Neural crest cell (in vitro differentiated cells): ENCODE data around the gene TSPAN18. TPM values are rescaled to one million over a fixed set of nuclear protein-coding genes. Genes with fewer than 3 reads are reported as not detected.
A peak's percentile ranks its signal among the peaks of the same experiment; 100 is the strongest.

ENCODE experiments used
- DNase-seq: peaks from one replicate; pipeline ENCODE4 v3.0.0; 2021; ENCODE audit warnings: low read depth, mixed read lengths, low spot score
- H3K27ac Mint-ChIP-seq: one replicate; pipeline ENCODE4 v1.8.0; 2021; ENCODE audit warnings: mild to moderate bottlenecking, mixed read lengths; ENCODE audit not compliant: unreplicated experiment
- H3K27me3 Mint-ChIP-seq: 2 replicates; pipeline ENCODE4 v1.8.0; 2021; ENCODE audit warnings: low read depth, mild to moderate bottlenecking, mixed read lengths
- H3K36me3 Mint-ChIP-seq: 2 replicates; pipeline ENCODE4 v1.8.0; 2021; ENCODE audit warnings: low read depth, mild to moderate bottlenecking, mixed read lengths
- H3K4me1 Mint-ChIP-seq: 2 replicates; pipeline ENCODE4 v1.8.0; 2021; ENCODE audit warnings: mixed read lengths
- H3K4me3 Mint-ChIP-seq: one replicate; pipeline ENCODE4 v1.8.0; 2021; ENCODE audit warnings: mild to moderate bottlenecking, mixed read lengths
- H3K9me3 Mint-ChIP-seq: 2 replicates; pipeline ENCODE4 v1.8.0; 2021; ENCODE audit warnings: mixed read lengths
- total RNA-seq: library from RNA; stranded (reverse); gene quantifications from 2 replicates; pipeline ENCODE4 v1.2.1, GENCODE V29; 2021
- TF ChIP-seq, protein P1 (sequence below): fragments of 200-600 bp; sonication (generic); conservative IDR thresholded peaks from 2 replicates; pipeline ENCODE4 v1.5.0; 2021; ENCODE audit warnings: antibody characterized with exemption, mild to moderate bottlenecking

Gene TSPAN18
- total RNA-seq, 1 donor from 2014 or later, result 125 TPM

DNA sequence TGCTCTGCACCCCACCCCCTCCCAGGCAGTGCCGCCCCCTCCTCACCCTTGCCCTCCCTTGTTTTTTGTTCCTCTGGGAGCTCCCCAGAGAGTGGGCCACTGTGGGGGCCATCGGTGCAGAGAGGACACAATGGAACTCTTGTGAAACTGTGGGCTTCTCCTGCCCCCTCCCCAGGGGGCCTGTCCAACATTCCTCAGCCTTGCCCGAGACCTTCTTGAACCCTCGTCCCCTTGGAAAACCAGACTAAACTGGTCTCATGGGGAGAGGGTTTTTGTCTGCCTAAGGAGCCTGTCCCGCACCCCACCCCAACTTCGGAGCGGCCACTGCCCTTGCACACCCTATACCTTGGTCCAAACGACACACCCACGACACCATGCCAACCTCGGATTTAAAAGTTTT, 72.2 kb downstream of the TSPAN18 start:
- Mint-ChIP-seq H3K27me3 (no peaks in the 10 kb centered on the region), H3K4me1 (peaks cover 91% of the 10 kb centered on the region), H3K4me3 (peak overlapping the region; percentile 66), H3K9me3 (no peaks in the 10 kb centered on the region), H3K36me3 (peaks cover 2% of the 10 kb centered on the region), H3K27ac (peak overlapping the region; percentile 93)
- peak; percentile 39 for DNase-seq
- TF ChIP-seq, protein P1, sequence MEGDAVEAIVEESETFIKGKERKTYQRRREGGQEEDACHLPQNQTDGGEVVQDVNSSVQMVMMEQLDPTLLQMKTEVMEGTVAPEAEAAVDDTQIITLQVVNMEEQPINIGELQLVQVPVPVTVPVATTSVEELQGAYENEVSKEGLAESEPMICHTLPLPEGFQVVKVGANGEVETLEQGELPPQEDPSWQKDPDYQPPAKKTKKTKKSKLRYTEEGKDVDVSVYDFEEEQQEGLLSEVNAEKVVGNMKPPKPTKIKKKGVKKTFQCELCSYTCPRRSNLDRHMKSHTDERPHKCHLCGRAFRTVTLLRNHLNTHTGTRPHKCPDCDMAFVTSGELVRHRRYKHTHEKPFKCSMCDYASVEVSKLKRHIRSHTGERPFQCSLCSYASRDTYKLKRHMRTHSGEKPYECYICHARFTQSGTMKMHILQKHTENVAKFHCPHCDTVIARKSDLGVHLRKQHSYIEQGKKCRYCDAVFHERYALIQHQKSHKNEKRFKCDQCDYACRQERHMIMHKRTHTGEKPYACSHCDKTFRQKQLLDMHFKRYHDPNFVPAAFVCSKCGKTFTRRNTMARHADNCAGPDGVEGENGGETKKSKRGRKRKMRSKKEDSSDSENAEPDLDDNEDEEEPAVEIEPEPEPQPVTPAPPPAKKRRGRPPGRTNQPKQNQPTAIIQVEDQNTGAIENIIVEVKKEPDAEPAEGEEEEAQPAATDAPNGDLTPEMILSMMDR, result no peak

DNA sequence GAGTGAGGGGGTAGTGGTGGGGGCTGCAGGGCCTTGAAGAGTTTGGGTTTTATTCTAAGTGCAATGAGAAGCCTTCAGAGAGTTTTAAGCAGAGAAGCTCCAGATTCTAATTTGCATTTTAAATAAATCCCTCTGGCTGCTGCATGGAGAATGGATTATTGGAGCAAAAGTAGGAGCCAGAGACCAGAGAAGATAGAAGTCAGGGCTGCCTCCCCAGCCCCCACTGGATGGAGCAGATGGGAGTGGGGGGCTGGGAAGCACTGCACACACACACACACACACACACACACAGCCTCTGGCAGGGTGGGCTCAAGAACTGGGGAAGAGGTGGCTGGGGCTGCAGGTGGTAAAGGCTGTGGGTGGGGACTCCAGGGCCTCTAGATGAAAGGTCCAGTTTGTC, 75.6 kb downstream of the TSPAN18 start:
- peak overlapping the region; percentile 41 for H3K4me3 Mint-ChIP-seq

DNA sequence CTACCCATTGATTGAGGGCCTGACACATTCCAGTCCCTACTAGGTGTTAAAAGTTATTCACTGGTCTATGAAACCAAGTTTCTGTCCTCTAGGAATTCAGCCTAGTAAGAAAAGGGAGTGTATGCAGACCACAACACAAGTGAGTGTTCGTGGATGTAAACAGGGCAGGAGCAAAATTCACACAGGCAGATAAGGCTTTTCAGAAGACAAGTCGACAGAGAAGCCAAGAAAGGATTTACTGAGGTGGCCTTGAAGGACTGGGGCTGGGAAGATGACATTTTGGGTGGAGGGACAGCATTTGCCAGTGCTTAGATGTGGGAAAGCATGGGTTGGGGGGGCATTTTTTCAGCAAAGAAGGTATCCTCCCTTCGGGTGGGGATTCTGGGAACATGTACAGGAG, 76.2 kb downstream of the TSPAN18 start:
- TF ChIP-seq, protein P1, result no peak
- H3K4me3 Mint-ChIP-seq, result peak overlapping the region; percentile 3
- H3K4me1 Mint-ChIP-seq, result peaks cover 88% of the 10 kb centered on the region
- no peaks in the 10 kb centered on the region for H3K9me3 Mint-ChIP-seq
- no peaks in the 10 kb centered on the region for H3K36me3 Mint-ChIP-seq
- DNase-seq, result no peak
- H3K27ac Mint-ChIP-seq, result peak overlapping the region; percentile 76
- H3K27me3 Mint-ChIP-seq, result no peaks in the 10 kb centered on the region

More for the DNA sequence above, 75.6 kb downstream of the TSPAN18 start:
- no peak for DNase-seq
- no peaks in the 10 kb centered on the region for H3K27me3 Mint-ChIP-seq
- peaks cover 1% of the 10 kb centered on the region for H3K36me3 Mint-ChIP-seq
- H3K27ac Mint-ChIP-seq, result peak overlapping the region; percentile 85
- H3K4me1 Mint-ChIP-seq, result peaks cover 93% of the 10 kb centered on the region
- TF ChIP-seq, protein P1, result no peak
- no peaks in the 10 kb centered on the region for H3K9me3 Mint-ChIP-seq

DNA sequence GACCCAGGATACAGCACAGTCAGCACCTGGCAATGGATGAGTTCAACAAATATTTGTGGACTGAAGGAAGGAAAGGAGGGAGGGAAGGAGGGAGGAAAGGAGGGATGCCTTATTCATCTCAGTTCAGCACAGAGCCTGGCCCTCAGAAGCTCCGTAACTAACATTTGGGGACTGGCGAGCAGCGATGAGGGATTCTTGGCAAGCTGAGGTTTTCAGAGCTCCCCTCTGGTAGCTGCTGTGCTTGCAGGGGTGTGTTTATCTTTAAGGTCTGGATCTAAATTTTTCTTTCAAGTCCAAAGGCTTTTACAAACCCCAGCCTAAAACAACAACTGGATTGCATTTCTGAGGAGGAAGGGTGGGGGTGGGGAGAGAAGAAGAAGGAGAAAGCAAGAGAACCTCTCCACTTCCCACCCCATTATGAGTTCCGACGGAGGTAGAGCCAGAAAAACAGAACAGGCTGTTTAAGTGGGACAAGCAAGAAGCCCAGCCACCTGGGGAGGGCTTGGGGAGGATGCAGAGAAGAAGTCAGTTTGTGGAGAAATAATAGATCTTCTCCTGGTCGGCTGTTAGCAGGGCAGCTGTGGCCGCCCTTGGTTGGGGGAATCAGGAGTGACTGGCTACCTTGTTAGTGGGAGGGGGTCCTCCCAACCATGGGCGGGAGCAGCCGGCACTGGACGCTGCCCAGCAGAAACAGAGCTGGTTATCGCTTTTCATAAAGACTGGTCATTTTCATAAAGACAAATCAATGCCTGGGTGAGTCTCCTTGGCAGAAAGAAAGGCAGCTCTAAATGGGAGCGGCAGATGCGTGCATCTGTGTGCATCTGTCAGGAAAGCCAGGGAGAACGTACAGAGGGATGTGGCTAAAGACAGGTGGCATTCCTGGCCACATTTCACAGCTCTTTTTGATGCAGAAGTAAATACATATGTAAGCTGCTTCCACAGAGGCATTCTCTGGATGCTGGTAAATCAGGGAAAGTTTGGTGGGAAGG, 78.0 kb downstream of the TSPAN18 start:
- Mint-ChIP-seq H3K9me3 (no peaks in the 10 kb centered on the region), H3K27ac (peak overlapping the region; percentile 92), H3K4me3 (peak overlapping the region; percentile 45), H3K4me1 (peaks cover 83% of the 10 kb centered on the region), H3K27me3 (no peaks in the 10 kb centered on the region), H3K36me3 (no peaks in the 10 kb centered on the region)
- TF ChIP-seq, protein P1, result no peak
- no peak for DNase-seq

DNA sequence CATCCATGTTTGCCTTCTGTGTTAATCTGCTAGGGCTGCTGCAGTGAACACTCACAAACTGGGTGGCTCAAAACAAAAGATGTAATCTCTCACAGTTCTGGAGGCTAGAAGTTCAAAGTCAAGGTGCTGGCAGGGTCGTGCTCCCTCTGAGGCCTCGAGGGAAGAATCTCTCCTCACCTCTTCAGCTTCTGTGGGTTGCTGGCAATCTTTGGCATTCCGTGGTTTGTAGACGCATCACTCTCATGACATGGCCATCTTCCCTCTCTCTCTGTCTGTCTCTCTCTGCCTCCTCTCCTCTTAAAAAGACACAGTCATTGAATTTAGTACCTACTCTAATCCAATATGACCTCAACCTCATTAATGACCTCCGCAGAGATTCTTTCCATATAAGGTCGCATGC, 78.8 kb downstream of the TSPAN18 start:
- Mint-ChIP-seq H3K27ac (peak overlapping the region; percentile 63), H3K4me1 (peaks cover 81% of the 10 kb centered on the region), H3K9me3 (no peaks in the 10 kb centered on the region), H3K36me3 (no peaks in the 10 kb centered on the region), H3K27me3 (no peaks in the 10 kb centered on the region), H3K4me3 (peak overlapping the region; percentile 58)
- DNase-seq, result no peak
- TF ChIP-seq, protein P1, result no peak
